Endothelial cell of umbilical vein (primary cell): Measurements from ENCODE around the gene SCAF1. TPM values are rescaled to one million over a fixed set of nuclear protein-coding genes. Genes with fewer than 3 reads are reported as not detected.
A peak's percentile ranks its signal among the peaks of the same experiment; 100 is the strongest.

Experiments used
- BruUV-seq: library from RNA; stranded (reverse); fragments of 400-500 nt; replicated peaks from 2 replicates; lab custom pipeline; 2021; lab: Mats Ljungman, UMichigan
- CTCF ChIA-PET: fragments of 300-600, 350-600 bp; sonication (Branson Sonifier 250); formaldehyde crosslinking; loops from one replicate; lab custom pipeline; 2021; ENCODE audit warnings: antibody characterized with exemption, inconsistent platforms; lab: Charles Lee
- POLR2A ChIA-PET: fragments of 300-600, 350-600 bp; sonication (Branson Sonifier 250); formaldehyde crosslinking; loops from one replicate; lab custom pipeline; 2021; ENCODE audit warnings: antibody characterized with exemption, inconsistent platforms; lab: Charles Lee
- DNase-seq: peaks from one replicate; pipeline ENCODE4 v3.0.0-alpha.2; 2011; ENCODE audit warnings: low read depth, low spot score
- FAIRE-seq: peaks from 2 replicates; lab custom pipeline; 2011; peaks lifted over from hg19 to GRCh38; lab: Jason Lieb, UNC
- H2AFZ ChIP-seq: 2 replicates; pipeline ENCODE4 v1.6.0; 2012; ENCODE audit warnings: low read depth, low read length, control low read depth, inconsistent platforms
- H3K27ac ChIP-seq: 2 replicates; pipeline ENCODE4 v1.5.1; 2011; ENCODE audit warnings: low read depth, mild to moderate bottlenecking, control low read depth, low read length, moderate library complexity; ENCODE audit not compliant: insufficient read depth
- H3K27me3 ChIP-seq, 2 experiments: 2 replicates each; pipeline versions ENCODE4 v1.6.0 to v1.6.1; 2011; ENCODE audit warnings: low read length in 2 of 2, mixed read lengths in 1 of 2; ENCODE audit not compliant: control insufficient read depth in 2 of 2, insufficient read depth in 2 of 2
- H3K36me3 ChIP-seq, 2 experiments: 2 replicates in 1 of 2; 3 replicates in 1 of 2; pipeline ENCODE4 v1.5.1; 2011; ENCODE audit warnings: low read length in 2 of 2, mild to moderate bottlenecking in 1 of 2, moderate library complexity in 1 of 2; ENCODE audit not compliant: control insufficient read depth in 2 of 2, insufficient read depth in 2 of 2; ENCODE audit errors: extremely low read depth in 1 of 2
- H3K4me1 ChIP-seq: 3 replicates; pipeline ENCODE4 v1.5.1; 2011; ENCODE audit warnings: mild to moderate bottlenecking, low read length; ENCODE audit not compliant: control insufficient read depth, insufficient read depth; ENCODE audit errors: extremely low read depth
- H3K4me2 ChIP-seq: 2 replicates; pipeline ENCODE4 v1.6.1; 2011; ENCODE audit warnings: low read length, control low read depth, mixed read lengths; ENCODE audit not compliant: insufficient read depth
- H3K4me3 ChIP-seq, 3 experiments: fragments of 200-600 bp in 1 of 3; sonication (generic), shearing (Covaris generic) in 1 of 3; replicated peaks in 1 of 3; 2 replicates each; pipeline ENCODE4 v1.5.1; 2011 to 2016; ENCODE audit warnings: control low read depth in 3 of 3, low read length in 3 of 3, mild to moderate bottlenecking in 2 of 3, inconsistent platforms in 1 of 3, low read depth in 1 of 3, moderate library complexity in 1 of 3; ENCODE audit not compliant: insufficient read depth in 1 of 3
- H3K79me2 ChIP-seq: 2 replicates; pipeline ENCODE4 v1.6.0; 2012; ENCODE audit warnings: low read length, inconsistent platforms; ENCODE audit not compliant: control insufficient read depth, insufficient read depth
- H3K9ac ChIP-seq: replicated peaks from 2 replicates; pipeline ENCODE3; 2011; ENCODE audit warnings: low read length, control low read depth; ENCODE audit not compliant: insufficient read depth; ENCODE audit errors: extremely low read depth
- H3K9me1 ChIP-seq: replicated peaks from 3 replicates; pipeline ENCODE4 v1.6.0; 2011; ENCODE audit warnings: mild to moderate bottlenecking, low read length; ENCODE audit not compliant: control insufficient read depth, insufficient read depth; ENCODE audit errors: extremely low read depth
- H3K9me3 ChIP-seq: replicated peaks from 2 replicates; pipeline ENCODE4 v1.5.1; 2012; ENCODE audit warnings: low read length, inconsistent platforms; ENCODE audit not compliant: control insufficient read depth, insufficient read depth
- H4K20me1 ChIP-seq: replicated peaks from 2 replicates; pipeline ENCODE3; 2011; ENCODE audit warnings: mild to moderate bottlenecking, low read length; ENCODE audit not compliant: control insufficient read depth, insufficient read depth; ENCODE audit errors: extremely low read depth
- EZH2 ChIP-seq: IDR thresholded peaks from 2 replicates; pipeline ENCODE4 v1.6.1; 2012; ENCODE audit warnings: borderline replicate concordance, low read depth, mild to moderate bottlenecking, moderate library complexity, low read length, inconsistent platforms; ENCODE audit not compliant: severe bottlenecking
- FOS ChIP-seq: IDR thresholded peaks from 2 replicates; pipeline ENCODE4 v1.6.1; 2011; ENCODE audit warnings: mild to moderate bottlenecking, low read length, moderate library complexity, borderline replicate concordance; ENCODE audit not compliant: insufficient read depth
- GATA2 ChIP-seq: IDR thresholded peaks from 2 replicates; pipeline ENCODE4 v1.7.0; 2011; ENCODE audit warnings: low read depth, mild to moderate bottlenecking, moderate library complexity, mixed read lengths, low read length; ENCODE audit not compliant: insufficient read length, insufficient read depth
- JUN ChIP-seq: IDR thresholded peaks from 2 replicates; pipeline ENCODE4 v1.6.1; 2011; ENCODE audit warnings: borderline replicate concordance, low read depth; ENCODE audit not compliant: insufficient read length, insufficient read depth
- MYC ChIP-seq: IDR thresholded peaks from one replicate; pipeline ENCODE4 v1.6.1; 2011; ENCODE audit warnings: mild to moderate bottlenecking, low read depth, low read length
- POLR2A ChIP-seq: IDR thresholded peaks from 2 replicates; pipeline ENCODE4 v1.6.1; 2012; ENCODE audit warnings: low read depth, mild to moderate bottlenecking, control low read depth, low read length
- POLR2AphosphoS5 ChIP-seq: IDR thresholded peaks from 2 replicates; pipeline ENCODE4 v1.6.1; 2012; ENCODE audit warnings: low read depth, mild to moderate bottlenecking, control low read depth, low read length, moderate library complexity; ENCODE audit not compliant: insufficient read depth
- dilution Hi-C: fragments of 300-500 bp; cut with MboI; formaldehyde crosslinking; loops from one replicate; pipeline ENCODE4 v1.15.0; 2019; ENCODE audit warnings: low sequenced_read_pairs; ENCODE audit not compliant: extremely low pct_ligation_motif_present
- intact Hi-C: fragments of 100-400 bp; cut with micrococcal nuclease; formaldehyde crosslinking; loops from one replicate; pipeline ENCODE4 v1.10.0; 2022
- polyA plus RNA-seq, 4 experiments: library from polyadenylated mRNA; depleted of rRNA in 3 of 4; stranded (reverse) in 3 of 4; unstranded in 1 of 4; fragments of >200 nt; gene quantifications; 2 replicates each; pipeline versions ENCODE4 v1.2.1 to v1.2.3, GENCODE V29; 2011 to 2012; ENCODE audit warnings: missing spikeins in 1 of 4
- total RNA-seq: library from RNA; stranded (reverse); gene quantifications from 2 replicates; pipeline ENCODE4 v1.2.3, GENCODE V29; 2021
- TF ChIP-seq, protein P1 (sequence below): IDR thresholded peaks from 2 replicates; pipeline ENCODE4 v1.6.1; 2011; ENCODE audit not compliant: insufficient read depth, insufficient read length
- TF ChIP-seq, protein P2 (sequence below), 2 donors: IDR thresholded peaks; 1 replicate in 1 of 2; 2 replicates in 1 of 2; pipeline ENCODE4 v1.5.1; 2011; ENCODE audit warnings: low read length in 2 of 2, mild to moderate bottlenecking in 2 of 2, moderate library complexity in 2 of 2, control low read depth in 1 of 2, inconsistent platforms in 1 of 2, low read depth in 1 of 2; ENCODE audit not compliant: insufficient read depth in 1 of 2; ENCODE audit errors: extremely low read depth in 1 of 2

Gene SCAF1
- total and polyA plus RNA-seq, 2 donors (not counting 3 experiments of a cell fraction or from before 2014, with no cell fraction given): 13.3 to 75.8 TPM

DNA sequence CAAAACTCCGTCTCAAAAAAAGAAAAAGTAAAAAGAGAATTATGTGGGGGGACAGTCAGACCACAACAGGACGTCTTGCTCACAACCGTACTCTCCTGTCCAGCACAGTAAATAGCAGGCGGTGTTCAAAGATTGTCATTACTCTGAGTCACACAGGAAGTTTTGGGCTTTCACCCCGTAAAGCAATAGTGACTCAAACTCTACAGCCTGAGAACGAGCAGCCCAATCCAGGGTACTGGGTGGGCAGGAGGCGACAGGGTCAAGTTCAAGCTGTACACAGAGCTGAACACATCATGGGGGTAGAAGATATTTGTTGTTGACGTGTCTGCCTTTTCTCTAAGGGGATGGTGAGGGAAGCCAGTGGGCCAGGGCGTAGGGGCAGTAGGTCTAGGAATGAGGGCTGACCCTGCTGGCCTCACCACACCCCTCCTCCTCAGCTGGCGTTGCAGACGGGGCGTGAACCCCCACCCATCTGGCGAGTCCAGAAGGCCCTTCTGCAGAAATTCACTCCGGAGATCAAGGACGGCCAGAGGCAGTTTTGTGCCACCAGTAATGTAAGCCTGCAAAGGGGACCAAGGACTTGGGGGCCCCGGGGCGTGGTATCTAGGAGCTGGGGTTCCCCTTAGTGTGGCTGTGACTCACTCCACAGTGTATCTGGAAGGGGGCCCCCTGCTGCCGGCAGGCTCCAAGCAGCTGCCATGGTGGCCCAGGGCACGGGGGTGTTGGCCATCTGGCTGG is 27.7 kb upstream of the SCAF1 start:
- intact Hi-C loops: loop anchor here (1.0 to 2.0 kb wide), 2 partner anchors 21 to 63 kb away; partner anchors contain the start of gene PRMT1
- peak overlapping the region; percentile 71 for H3K27ac ChIP-seq
- no peaks in the 10 kb centered on the region for H3K9me1 ChIP-seq
- DNase-seq (peak; percentile 94), FAIRE-seq (peak; percentile 99)
- dilution Hi-C loops: no loop called here
- H3K9me3 ChIP-seq: no peaks in the 10 kb centered on the region
- no peaks in the 10 kb centered on the region for H3K27me3 ChIP-seq
- H3K4me3 ChIP-seq: no peak overlapping the region
- BruUV-seq: no TSS peak
- no peaks in the 10 kb centered on the region for H4K20me1 ChIP-seq
- CTCF ChIA-PET: interaction anchor here (0.9 to 1.3 kb wide), 2 partner anchors 26 to 34 kb away, joined by 3 to 4 read pairs; partner anchors contain the start of genes NOSIP and RRAS
- POLR2A ChIA-PET: no interaction called here
- peaks cover 23% of the 10 kb centered on the region for H3K4me1 ChIP-seq
- H3K79me2 ChIP-seq: peaks cover 31% of the 10 kb centered on the region
- no peak overlapping the region for H2AFZ ChIP-seq
- H3K36me3 ChIP-seq: peaks cover 0 to 21% of the 10 kb centered on the region in 2 experiments
- peak overlapping the region; percentile 3 for H3K9ac ChIP-seq
- peak overlapping the region; percentile 3 for H3K4me2 ChIP-seq
- no peak for TF ChIP-seq MYC
- TF ChIP-seq FOS: peak; percentile 95
- peak; percentile 76 for TF ChIP-seq POLR2AphosphoS5
- TF ChIP-seq JUN: peak; percentile 81
- TF ChIP-seq GATA2: no peak
- TF ChIP-seq, protein P1, sequence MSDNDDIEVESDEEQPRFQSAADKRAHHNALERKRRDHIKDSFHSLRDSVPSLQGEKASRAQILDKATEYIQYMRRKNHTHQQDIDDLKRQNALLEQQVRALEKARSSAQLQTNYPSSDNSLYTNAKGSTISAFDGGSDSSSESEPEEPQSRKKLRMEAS: no peak
- TF ChIP-seq, protein P2, sequence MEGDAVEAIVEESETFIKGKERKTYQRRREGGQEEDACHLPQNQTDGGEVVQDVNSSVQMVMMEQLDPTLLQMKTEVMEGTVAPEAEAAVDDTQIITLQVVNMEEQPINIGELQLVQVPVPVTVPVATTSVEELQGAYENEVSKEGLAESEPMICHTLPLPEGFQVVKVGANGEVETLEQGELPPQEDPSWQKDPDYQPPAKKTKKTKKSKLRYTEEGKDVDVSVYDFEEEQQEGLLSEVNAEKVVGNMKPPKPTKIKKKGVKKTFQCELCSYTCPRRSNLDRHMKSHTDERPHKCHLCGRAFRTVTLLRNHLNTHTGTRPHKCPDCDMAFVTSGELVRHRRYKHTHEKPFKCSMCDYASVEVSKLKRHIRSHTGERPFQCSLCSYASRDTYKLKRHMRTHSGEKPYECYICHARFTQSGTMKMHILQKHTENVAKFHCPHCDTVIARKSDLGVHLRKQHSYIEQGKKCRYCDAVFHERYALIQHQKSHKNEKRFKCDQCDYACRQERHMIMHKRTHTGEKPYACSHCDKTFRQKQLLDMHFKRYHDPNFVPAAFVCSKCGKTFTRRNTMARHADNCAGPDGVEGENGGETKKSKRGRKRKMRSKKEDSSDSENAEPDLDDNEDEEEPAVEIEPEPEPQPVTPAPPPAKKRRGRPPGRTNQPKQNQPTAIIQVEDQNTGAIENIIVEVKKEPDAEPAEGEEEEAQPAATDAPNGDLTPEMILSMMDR (IDR thresholded peaks at IDR 0.05; ENCODE audit: extremely low read depth in 1 of 2, insufficient read depth in 1 of 2, low read depth in 1 of 2, low read length in 2 of 2): peak in 1 of 2 donors; percentile 13
- no peak for TF ChIP-seq POLR2A
- TF ChIP-seq EZH2: no peak
